Measurements from ENCODE around the gene FAM135A. TPM values are rescaled to one million over a fixed set of nuclear protein-coding genes. Genes with fewer than 3 reads are reported as not detected.

Gene FAM135A
- total RNA-seq, 1 donor: 21.0 TPM

DNA sequence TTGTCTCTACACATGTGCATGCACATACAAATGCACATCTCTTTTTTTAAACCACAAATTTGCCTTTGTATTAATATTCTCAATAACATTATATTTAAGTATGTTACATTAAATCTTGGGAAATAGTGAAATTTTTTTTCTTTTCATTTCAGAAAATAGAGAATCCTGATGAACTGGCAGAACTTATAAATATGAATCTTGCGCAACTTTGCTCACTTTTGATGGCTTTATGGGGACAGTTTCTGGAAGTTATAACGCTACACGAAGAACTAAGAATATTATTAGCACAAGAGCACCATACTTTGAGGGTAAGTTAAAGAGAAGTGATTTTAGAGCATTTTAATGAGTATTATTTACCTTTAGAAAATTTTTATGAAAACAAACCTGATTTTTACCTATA, 89.2 kb downstream of the FAM135A start:
- DNase-seq (ENCODE audit: low read depth): no peak
- TF ChIP-seq, protein P1, sequence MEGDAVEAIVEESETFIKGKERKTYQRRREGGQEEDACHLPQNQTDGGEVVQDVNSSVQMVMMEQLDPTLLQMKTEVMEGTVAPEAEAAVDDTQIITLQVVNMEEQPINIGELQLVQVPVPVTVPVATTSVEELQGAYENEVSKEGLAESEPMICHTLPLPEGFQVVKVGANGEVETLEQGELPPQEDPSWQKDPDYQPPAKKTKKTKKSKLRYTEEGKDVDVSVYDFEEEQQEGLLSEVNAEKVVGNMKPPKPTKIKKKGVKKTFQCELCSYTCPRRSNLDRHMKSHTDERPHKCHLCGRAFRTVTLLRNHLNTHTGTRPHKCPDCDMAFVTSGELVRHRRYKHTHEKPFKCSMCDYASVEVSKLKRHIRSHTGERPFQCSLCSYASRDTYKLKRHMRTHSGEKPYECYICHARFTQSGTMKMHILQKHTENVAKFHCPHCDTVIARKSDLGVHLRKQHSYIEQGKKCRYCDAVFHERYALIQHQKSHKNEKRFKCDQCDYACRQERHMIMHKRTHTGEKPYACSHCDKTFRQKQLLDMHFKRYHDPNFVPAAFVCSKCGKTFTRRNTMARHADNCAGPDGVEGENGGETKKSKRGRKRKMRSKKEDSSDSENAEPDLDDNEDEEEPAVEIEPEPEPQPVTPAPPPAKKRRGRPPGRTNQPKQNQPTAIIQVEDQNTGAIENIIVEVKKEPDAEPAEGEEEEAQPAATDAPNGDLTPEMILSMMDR (IDR thresholded peaks at IDR 0.05; ENCODE audit: insufficient read depth, low read length): no peak
- no peak overlapping the region for H3K4me3 ChIP-seq (ENCODE audit: low read depth, low read length)

DNA sequence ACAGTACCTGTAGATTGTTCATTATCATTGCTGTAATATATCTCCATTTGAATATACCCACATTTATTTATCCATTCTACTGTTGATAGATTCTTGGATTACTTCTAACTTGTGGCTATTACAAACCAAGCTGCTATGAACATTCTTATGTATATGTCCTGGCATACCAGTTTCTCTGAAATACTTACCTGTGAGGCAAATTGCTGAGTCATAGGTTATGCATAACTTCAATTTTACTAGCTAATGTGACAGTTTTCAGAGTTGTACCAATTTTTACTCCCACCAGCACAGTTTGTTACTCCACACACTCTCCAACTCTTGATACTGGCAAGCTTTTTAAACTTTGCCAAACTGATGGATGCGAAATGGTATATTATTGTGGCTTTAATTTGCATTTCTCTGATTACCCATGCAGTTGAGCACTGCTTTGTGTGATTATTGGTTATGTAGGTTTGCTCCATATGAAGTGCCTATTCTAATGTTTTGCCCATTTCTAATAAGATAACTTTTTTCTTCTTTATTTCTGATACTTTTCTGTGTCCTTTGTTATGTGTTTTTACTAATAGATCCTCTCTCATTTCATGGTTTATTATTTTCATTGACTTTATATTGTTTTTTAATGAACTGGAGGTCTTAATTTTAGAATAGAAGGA, 90.6 kb downstream of the FAM135A start:
- TF ChIP-seq, protein P1 (IDR thresholded peaks at IDR 0.05; ENCODE audit: insufficient read depth, low read length): no peak
- DNase-seq (ENCODE audit: low read depth): no peak

DNA sequence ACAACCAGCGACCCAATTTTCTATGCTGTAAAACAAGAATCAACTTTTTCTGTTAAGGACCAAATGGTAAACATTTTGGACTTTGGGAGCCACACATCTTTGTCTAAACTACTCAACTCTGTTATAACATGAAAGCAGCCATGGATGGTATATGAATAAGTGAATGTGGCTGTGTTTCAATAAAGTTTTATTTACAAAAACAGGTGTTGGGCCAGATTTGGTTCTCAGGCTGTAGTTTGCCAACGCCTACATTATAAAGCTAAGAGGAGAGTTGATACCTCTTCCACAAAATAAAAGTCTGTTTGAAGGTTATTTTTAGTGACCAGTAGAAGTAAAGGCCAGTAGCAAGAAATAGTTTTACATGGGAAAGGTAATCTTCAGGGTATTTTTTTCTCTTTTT, 93.0 kb downstream of the FAM135A start:
- TF ChIP-seq, protein P1 (IDR thresholded peaks at IDR 0.05; ENCODE audit: insufficient read depth, low read length): no peak
- H3K4me3 ChIP-seq (ENCODE audit: low read depth, low read length): no peak overlapping the region
- no peak for DNase-seq (ENCODE audit: low read depth)

More for the DNA sequence above, 90.6 kb downstream of the FAM135A start:
- no peak overlapping the region for H3K4me3 ChIP-seq (ENCODE audit: low read depth, low read length)

DNA sequence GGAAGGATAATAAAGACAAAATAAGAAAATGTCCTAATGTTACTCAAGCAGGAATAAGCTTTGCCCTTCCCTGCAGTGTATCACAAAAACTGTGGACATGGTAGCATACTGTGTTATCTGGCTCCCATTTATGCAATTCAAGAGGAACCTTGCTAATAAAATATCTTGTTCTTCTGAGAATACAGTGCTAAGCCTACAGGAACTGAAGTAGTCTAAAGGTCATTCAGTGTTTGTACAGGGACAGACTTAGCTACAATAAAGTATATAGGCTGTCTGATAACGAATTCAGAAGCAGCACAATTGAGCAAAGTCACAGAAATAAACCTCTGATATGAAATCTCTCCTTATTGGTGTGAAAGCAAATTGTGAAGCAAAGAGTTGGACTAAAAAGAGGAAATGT, 93.9 kb downstream of the FAM135A start:
- no peak for DNase-seq (ENCODE audit: low read depth)
- H3K4me3 ChIP-seq (ENCODE audit: low read depth, low read length): no peak overlapping the region
- TF ChIP-seq, protein P1 (IDR thresholded peaks at IDR 0.05; ENCODE audit: insufficient read depth, low read length): no peak

DNA sequence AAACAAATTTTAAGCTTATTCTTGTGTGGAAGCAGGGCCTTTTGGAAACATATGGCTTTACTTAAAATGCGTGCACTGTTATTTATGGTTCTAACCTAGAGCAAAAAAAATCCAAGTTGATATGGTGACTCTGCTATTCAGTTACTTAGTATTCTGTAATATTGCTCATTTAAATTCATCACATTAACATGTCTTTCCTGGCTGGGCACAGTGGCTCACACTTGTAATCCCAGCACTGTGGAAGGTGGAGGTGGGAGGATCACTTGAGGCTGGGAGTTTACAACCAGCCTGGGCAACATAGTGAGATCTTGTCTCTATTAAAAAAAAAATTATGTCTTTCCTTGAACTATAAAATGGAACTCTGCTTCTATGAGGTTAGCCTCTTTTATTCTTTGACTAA, 95.6 kb downstream of the FAM135A start:
- TF ChIP-seq, protein P1 (IDR thresholded peaks at IDR 0.05; ENCODE audit: insufficient read depth, low read length): no peak
- no peak for DNase-seq (ENCODE audit: low read depth)
- no peak overlapping the region for H3K4me3 ChIP-seq (ENCODE audit: low read depth, low read length)

DNA sequence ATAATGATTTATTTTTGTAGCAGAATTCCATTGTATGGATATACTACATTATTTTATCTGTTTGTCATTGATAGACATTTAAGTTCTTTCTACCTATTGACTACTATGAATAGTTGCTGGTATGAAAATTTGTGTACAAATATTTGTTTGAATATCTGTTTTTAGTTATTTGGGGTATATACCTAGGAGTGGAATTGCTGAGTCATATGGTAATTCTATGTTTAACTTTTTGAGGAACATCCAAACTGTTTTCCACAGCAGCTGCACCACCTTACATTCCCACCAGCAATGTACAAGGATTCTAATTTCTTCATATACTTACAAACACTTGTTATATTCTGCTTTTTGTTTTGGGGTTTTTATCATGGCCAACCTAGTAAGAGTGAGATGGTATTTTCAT, 97.3 kb downstream of the FAM135A start:
- no peak overlapping the region for H3K4me3 ChIP-seq (ENCODE audit: low read depth, low read length)
- TF ChIP-seq, protein P1 (IDR thresholded peaks at IDR 0.05; ENCODE audit: insufficient read depth, low read length): no peak
- no peak for DNase-seq (ENCODE audit: low read depth)

DNA sequence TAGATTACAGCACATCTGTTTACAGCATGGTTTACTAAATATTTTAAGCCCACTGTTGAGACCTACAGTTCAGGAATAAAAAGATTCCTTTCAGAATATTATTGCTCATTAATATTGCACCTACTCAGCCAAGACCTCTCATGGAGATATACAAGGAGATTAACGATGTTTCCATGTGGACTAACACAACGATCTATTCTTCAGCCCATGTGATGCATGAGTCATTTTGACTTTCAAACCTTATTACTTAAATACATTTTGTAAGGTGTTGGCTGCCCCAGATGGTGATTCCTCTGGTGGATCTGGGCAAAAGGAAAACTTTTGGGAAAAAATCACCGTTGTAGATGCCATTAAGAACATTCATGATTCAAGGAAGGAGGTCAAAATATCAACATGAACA, 105.4 kb downstream of the FAM135A start:
- DNase-seq (ENCODE audit: low read depth): no peak
- TF ChIP-seq, protein P1 (IDR thresholded peaks at IDR 0.05; ENCODE audit: insufficient read depth, low read length): no peak
- H3K4me3 ChIP-seq (ENCODE audit: low read depth, low read length): no peak overlapping the region

Data from fibroblast of the aortic adventitia (primary cell).